Measurements from ENCODE around the gene PERM1.
A peak's percentile ranks its signal among the peaks of the same experiment; 100 is the strongest.
"Not testable (repeated sequence)": the region's sequence is repeated elsewhere in the genome, so short reads cannot be mapped to it uniquely, and the experiment has no call there.

The PERM1 gene

GRCh38 chr1:950881-951280 lies 31.0 kb downstream of the PERM1 start:
- DNase-seq: no peak

GRCh38 chr1:950268-950667 lies 31.6 kb downstream of the PERM1 start:
- no peak for DNase-seq

GRCh38 chr1:947958-948357 lies 33.9 kb downstream of the PERM1 start:
- no peak for DNase-seq

GRCh38 chr1:946811-947210 lies 35.1 kb downstream of the PERM1 start:
- not testable (repeated sequence) for DNase-seq

- no peak for DNase-seq
These were observed 36.0 kb downstream of the PERM1 start for GRCh38 chr1:945688-946556.

GRCh38 chr1:944341-945325 lies 37.3 kb downstream of the PERM1 start:
- no peak for DNase-seq

- DNase-seq: no peak
These were observed 38.1 kb downstream of the PERM1 start for GRCh38 chr1:943545-944340.

- no peak for DNase-seq
These were observed 38.9 kb downstream of the PERM1 start for GRCh38 chr1:942864-943533.

- DNase-seq: no peak
These were observed 39.5 kb downstream of the PERM1 start for GRCh38 chr1:942411-942821.

GRCh38 chr1:941588-942383 lies 40.1 kb downstream of the PERM1 start:
- DNase-seq: peak in 6 of 51 donors; percentile 10 to 35 (median 26)

- DNase-seq: no peak
These were observed 40.8 kb downstream of the PERM1 start for GRCh38 chr1:941015-941587.

- peak in 26 of 51 donors; percentile 5 to 67 (median 32) for DNase-seq
These were observed 41.5 kb downstream of the PERM1 start for GRCh38 chr1:940107-941014.

- no peak for DNase-seq
These were observed 42.3 kb downstream of the PERM1 start for GRCh38 chr1:939511-940106.

- DNase-seq: no peak
These were observed 43.0 kb downstream of the PERM1 start for GRCh38 chr1:938711-939489.

GRCh38 chr1:938088-938683 lies 43.7 kb downstream of the PERM1 start:
- no peak for DNase-seq

- DNase-seq: no peak
These were observed 44.4 kb downstream of the PERM1 start for GRCh38 chr1:937521-937920.
